Measurements from ENCODE around the gene PRAC1.
"Not testable (repeated sequence)": the region's sequence is repeated elsewhere in the genome, so short reads cannot be mapped to it uniquely, and the experiment has no call there.

The PRAC1 gene

DNA sequence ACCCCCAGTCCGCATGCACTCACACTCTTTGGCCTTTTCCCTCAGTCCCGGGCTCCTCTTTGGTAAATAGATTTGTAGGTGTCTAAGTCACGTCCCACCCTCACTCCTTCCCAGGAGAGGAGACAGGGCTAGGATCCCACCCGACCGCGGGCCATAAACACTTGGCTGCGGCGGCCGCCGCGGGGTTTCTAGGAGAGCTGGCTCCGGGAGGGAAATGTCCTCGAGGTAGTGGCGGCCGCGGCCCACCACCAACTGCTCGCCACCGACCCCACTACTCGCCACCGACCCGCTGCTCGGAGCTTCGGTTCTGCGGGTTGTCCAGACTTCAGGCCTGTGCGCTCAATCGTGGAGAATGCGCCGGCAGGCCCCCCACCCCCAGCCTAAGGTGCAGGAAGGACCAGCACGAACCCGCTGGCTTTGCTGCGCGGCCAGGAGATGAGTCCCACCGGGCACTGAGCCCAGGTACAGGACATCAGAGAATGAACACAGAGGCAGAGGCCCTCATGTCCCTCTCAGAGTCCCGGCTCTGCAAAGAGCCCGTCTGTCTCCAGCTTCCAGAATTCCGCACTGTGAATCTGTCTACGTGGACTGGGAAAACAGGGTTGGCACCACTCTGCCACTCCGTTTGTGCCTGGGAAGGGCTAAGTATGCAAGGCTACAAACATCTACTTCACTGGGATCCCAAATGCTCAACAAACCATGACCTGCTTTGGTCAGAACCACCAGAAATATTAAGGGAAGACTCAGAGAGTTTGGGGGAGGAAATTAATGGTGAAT lies 3.2 kb upstream of the PRAC1 start:
- DNase-seq: no peak

DNA sequence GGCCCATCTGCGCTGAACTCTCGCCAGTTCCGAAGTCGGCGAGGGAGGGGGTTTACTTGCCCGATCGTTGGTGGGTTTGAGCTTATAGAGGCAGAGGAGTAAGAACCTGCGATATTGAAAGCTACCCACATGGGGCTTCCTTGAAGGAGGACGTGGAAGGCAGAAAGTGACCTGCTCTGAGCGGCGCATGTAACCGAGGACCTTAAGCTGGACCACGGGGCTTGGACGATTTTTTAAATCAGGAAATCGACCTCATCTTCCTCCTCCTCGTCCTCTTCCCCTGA lies 2.6 kb upstream of the PRAC1 start:
- DNase-seq: no peak

DNA sequence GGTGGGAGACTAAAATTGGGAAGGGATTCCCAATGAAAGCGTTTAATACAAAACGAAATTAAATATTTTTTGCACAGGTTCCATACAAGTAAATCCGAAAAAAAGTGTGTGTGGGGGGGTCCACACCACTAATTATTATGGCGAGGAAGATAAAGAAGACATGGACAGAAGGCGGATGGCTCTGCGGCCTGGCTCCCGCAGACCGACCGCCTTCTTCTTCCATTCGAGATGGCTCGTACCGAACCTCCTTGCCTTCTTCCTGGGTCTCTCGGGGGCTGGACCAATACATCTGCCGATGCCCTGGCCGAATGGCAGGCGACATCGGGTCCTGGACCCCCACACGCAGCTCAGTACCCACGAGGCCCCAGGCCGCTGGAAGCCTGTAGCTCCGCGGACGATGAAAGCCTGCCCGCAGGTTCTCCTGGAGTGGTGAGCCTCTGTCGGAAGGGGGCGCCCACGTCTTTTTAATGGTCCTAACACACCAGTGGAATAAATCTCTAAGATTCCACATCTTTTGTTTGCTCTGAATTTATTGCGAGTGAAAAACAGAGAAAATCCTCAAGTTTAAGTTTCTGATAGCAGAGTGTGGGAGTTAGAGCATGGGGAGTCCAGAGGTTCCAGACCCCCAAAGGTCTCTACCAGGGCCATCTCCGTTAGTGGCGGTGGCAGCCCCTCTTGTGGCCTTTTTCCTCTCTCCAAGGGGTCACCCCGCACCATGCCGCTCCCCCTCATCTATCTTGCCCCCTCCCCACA lies 2.1 kb upstream of the PRAC1 start:
- DNase-seq: no peak

DNA sequence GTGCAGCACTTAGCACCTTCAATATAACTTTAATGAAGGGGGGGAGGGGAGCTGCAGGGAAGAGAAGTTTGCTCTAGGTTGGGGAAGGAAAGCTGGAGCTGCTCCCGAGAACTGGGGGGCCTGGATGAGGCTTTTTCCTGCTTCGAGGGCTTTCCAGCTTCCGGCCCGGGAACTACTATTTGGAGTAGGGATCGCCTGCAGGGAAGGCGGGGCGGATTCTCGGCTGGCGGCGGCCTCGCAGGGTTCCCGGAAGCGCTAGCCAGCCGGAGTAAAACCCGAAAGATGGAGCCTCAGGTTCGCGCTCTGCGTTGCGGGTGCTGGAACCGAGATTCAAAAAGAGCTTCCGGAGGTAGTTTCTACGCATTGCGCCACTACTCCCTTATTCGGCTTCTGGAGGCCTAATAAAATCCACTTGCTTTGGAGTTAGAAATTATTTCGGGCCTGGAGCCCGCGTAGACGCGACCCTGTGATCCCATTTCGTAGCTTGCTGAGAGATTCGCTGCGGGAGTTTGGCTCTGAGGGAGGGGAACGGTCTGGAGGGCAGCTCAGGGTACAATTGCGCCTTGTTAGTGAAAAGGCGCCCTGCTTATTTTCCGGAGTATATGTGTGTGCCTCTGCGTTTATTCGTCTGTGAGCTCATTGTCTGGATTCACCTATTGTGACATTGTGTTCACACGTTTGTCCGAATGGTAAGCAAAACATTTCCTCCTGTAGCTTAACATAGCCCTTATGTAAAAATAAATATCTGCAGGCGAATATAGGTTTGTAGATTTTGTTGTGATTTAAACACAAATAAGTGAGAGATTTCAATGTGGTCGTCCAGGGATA lies 1.3 kb upstream of the PRAC1 start:
- no peak for DNase-seq

GRCh38 chr17:48722915-48723422 lies 651 bp upstream of the PRAC1 start, which contains the start of gene PRAC2:
Gene PRAC2, plus strand, starts transcription at chr17:48723185. Its CDS starts 1,226 bp downstream, at chr17:48724411.
- DNase-seq: no peak

- DNase-seq: no peak
Measured at GRCh38 chr17:48721009-48721402, 1.3 kb downstream of the PRAC1 start.

- no peak for DNase-seq
Measured at GRCh38 chr17:48720266-48721008, 1.9 kb downstream of the PRAC1 start.

GRCh38 chr17:48719642-48720265 lies 2.6 kb downstream of the PRAC1 start:
- DNase-seq: no peak

- DNase-seq: no peak
Measured at GRCh38 chr17:48718761-48719641, 3.3 kb downstream of the PRAC1 start.

DNA sequence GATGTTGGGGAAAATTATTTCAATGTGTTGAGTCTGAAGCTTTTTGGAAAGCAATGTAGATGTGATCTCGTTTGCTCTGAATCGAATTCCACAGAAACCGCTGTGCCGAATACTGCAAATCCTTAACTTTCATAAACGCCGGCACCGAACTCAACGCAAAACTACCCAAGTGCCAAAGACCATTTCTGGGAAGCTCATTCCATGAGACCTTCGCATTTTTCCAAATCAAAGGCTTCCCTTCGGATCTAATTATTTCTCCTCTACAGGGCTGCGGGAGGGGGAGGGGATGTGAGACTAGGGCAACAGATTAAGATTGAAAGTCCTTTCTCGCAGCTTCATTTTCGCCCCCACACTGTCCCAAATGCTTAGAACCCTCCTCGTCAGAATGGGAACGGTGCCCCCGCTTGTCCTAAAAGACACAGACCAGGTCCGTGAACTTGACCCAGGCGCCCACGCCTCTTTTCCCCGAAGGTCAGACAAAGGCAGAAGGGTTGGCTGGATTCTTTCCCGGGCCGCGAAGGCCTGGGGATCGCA lies 4.0 kb downstream of the PRAC1 start:
- no peak for DNase-seq

GRCh38 chr17:48717367-48718226 lies 4.7 kb downstream of the PRAC1 start:
- DNase-seq: no peak

DNA sequence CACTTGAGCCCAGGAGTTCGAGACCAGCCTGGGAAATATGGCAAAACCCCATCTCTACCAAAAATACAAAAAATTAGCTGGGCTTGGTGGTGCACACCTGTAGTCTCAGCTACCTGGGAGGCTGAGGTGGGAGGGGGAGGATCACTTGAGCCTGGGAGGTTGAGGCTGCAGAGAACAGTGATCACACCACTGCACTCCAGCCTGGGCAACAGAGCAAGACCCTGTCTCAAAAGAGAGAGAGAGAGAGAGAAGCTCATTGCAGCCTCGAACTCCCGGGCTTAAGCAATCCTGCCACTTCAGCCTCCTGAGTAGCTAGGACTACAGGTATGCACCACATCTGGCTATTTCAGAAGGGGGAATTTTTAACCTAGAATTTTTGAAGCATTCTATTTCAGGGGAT lies 5.8 kb downstream of the PRAC1 start:
- not testable (repeated sequence) for DNase-seq

DNA sequence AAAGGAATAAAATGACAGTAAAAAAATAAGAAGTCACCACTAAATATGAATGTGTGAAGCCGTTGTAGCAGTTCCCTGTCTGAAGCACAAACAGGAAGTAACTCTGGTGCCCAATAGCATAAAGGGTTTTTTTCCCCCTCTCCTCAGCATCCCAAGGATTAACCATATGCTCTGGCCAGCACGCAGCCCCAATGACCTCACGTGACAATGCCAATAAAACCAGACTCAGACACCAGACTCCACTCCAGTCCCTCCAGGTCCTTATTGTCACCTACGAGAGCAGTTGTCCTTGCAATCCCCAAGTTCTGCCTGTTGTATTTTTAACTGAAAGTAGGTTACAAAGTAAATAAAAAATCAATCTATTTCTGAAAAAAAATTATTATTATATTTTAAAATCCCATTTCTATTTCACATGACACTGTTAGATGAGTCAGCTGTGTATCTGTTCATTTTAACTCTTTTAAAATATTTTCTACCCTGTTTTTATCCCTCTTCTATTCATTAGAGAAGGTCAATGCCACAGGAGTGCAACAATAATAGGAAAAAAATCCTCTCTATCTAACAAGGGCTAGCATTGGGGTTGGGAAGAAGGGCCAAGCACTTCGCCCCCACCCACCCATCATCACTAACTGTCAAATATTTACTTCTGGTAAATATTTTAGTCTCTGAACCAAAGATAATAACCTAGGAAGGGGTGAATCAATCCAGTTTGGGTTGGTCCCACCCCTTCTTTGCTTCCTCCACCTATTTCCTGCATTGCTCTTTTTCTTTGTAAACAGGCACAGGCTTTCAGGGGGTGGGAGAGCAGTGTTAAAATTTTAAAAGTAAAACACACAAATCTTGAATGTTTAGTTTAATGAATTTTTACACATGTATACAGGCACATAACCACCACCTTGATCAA lies 6.6 kb downstream of the PRAC1 start:
- peak in 1 of 2 experiments; percentile 16 for DNase-seq

GRCh38 chr17:48711128-48711527 lies 11.2 kb downstream of the PRAC1 start:
- no peak for DNase-seq

DNA sequence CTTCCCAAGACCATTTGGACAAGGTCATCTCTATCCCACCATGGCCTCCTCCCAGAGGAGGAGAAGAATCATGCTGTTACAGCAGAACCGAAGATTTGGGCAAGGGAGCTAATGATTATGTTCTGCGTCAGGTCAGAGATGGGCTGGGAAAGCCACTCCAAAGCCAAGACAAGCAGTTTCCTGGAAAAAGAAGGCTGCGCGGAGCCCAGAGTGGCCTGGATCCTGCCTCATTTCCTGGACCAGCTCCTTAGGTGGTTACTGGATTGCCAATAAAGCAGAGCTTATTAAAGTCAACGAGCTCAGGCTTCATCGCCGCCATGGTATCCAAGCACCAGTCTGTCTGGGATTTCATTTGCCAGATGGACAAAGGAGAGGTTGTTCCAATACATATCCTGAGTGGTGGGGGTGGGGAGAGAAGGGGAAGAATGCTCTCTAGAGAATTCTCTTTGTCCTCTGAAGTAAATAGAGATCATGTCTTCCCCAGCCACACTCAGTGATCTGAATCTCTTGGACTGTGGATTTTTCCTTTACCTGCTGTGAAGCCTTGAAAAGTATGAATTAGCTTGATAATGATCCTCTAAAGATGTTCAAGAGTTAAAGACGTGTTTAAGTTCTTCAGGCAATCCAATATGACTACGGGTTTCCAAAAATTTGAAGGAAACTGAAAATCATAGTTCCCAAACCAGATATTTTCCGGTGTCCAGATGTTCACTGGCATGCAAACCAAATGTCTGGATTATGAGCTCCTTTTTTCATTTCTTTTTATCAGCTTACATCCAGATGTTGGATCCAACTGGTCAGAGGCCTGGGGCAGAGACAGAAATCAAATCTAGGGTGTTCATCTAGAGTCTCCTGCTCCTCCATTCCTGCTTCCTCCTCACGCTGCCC lies 17.7 kb downstream of the PRAC1 start:
- DNase-seq: peak in 1 of 2 experiments; percentile 13

DNA sequence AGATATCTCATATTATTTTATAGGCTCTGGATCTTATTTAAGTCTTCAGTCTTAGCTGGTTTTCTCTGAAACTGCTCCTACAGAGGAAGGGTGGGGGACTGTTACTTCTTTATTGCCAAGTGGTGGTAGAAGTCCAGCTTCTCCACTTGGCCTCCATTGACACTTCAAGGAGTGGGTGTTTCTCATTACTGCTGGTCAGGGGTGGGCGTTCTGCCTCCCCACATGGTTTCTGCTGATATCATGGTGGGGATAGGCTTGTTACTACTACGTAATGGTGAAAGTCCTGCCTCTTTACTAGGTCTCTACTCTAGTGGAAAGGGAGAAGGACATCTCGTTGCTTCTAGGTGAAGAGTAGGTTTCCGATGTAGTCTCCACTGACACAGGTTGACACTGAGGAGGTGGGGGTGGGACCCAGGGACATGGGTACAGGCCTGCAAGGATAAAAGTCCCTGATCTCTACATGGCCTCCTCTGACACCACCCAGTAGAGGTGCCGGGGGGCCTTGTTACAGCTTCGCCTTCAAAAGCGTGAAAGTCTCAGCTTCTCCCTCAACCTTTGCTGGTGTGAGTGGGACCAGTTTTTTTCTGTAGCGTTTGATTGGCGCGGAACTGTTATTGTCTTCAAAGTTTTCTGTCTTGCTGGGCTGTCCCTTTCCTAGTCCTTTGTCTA lies 20.3 kb downstream of the PRAC1 start:
- no peak for DNase-seq

DNA sequence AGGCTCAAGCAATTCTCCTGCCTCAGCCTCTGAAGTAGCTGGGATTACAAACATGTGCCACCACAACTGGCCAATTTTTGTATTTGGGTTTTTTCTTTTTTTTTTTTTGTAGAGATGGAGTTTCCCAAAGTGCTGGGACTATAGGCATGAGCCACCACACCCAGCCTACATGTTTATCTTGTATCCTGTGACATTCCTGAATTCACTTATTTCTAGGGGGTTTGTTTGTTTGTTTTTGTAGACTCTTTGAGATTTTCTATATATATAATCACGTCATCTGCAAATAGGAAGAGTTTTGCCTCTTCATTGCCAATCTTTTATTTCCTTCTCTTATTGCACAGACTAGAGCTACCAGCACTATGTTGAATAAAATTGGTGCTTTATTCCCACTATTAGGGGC lies 29.1 kb downstream of the PRAC1 start:
- DNase-seq: no peak

Data from NCI-H1930 (cell line).